H9 (cell line): ENCODE data around the gene ONECUT1. TPM values are rescaled to one million over a fixed set of nuclear protein-coding genes. Genes with fewer than 3 reads are reported as not detected.

Source experiments
- DNase-seq: peaks from one replicate; pipeline ENCODE4 v3.0.0-alpha.2; 2017
- H2AFZ ChIP-seq: one replicate; pipeline ENCODE4 v1.6.1; 2013; ENCODE audit warnings: mild to moderate bottlenecking, low read length, control low read depth, moderate library complexity
- H2AK5ac ChIP-seq: 2 replicates; pipeline ENCODE4 v1.6.1; 2013; ENCODE audit warnings: low read length, control low read depth, mixed read lengths; ENCODE audit not compliant: insufficient read length
- H2BK120ac ChIP-seq: one replicate; pipeline ENCODE4 v1.6.1; 2013; ENCODE audit warnings: low read depth, mild to moderate bottlenecking, low read length, control low read depth, inconsistent platforms; ENCODE audit not compliant: poor library complexity, severe bottlenecking
- H2BK12ac ChIP-seq: 2 replicates; pipeline ENCODE4 v1.6.1; 2013; ENCODE audit warnings: low read length, control low read depth, mixed read lengths, low read depth; ENCODE audit not compliant: insufficient read length
- H2BK15ac ChIP-seq: 2 replicates; pipeline ENCODE4 v1.6.1; 2013; ENCODE audit warnings: low read depth, low read length, control low read depth
- H2BK20ac ChIP-seq: one replicate; pipeline ENCODE4 v1.6.1; 2013; ENCODE audit warnings: low read depth, mild to moderate bottlenecking, low read length, control low read depth, inconsistent platforms; ENCODE audit not compliant: poor library complexity, severe bottlenecking
- H2BK5ac ChIP-seq: 2 replicates; pipeline ENCODE4 v1.6.1; 2013; ENCODE audit warnings: low read length, control low read depth, mixed read lengths; ENCODE audit not compliant: insufficient read length
- H3K14ac ChIP-seq: 2 replicates; pipeline ENCODE4 v1.6.1; 2013; ENCODE audit warnings: low read length, control low read depth; ENCODE audit not compliant: insufficient read depth
- H3K18ac ChIP-seq: 2 replicates; pipeline ENCODE4 v1.6.1; 2013; ENCODE audit warnings: low read depth, mild to moderate bottlenecking, mixed read lengths, low read length, control low read depth; ENCODE audit not compliant: insufficient read length
- H3K23ac ChIP-seq: 2 replicates; pipeline ENCODE4 v1.6.1; 2013; ENCODE audit warnings: low read length, control low read depth, mixed read lengths, low read depth; ENCODE audit not compliant: insufficient read length
- H3K23me2 ChIP-seq: 2 replicates; pipeline ENCODE4 v1.6.1; 2013; ENCODE audit warnings: low read depth, mild to moderate bottlenecking, mixed read lengths, low read length, control low read depth; ENCODE audit not compliant: insufficient read length, poor library complexity, severe bottlenecking
- H3K27ac ChIP-seq: 2 replicates; pipeline ENCODE4 v1.5.1; 2013; ENCODE audit warnings: low read length, control low read depth, mixed read lengths, low read depth; ENCODE audit not compliant: insufficient read length
- H3K27me3 ChIP-seq: 2 replicates; pipeline ENCODE4 v1.6.1; 2013; ENCODE audit warnings: low read length, control low read depth, inconsistent platforms; ENCODE audit not compliant: insufficient read depth
- H3K4ac ChIP-seq: 2 replicates; pipeline ENCODE4 v1.6.1; 2013; ENCODE audit warnings: low read depth, mild to moderate bottlenecking, control low read depth, inconsistent platforms, low read length, moderate library complexity
- H3K4me1 ChIP-seq: 2 replicates; pipeline ENCODE4 v1.6.1; 2013; ENCODE audit warnings: low read length, control low read depth, inconsistent platforms; ENCODE audit not compliant: insufficient read depth
- H3K4me2 ChIP-seq: 2 replicates; pipeline ENCODE4 v1.6.1; 2013; ENCODE audit warnings: low read length, control low read depth, mixed read lengths; ENCODE audit not compliant: insufficient read length, insufficient read depth
- H3K56ac ChIP-seq: 2 replicates; pipeline ENCODE4 v1.6.1; 2013; ENCODE audit warnings: low read depth, mild to moderate bottlenecking, mixed read lengths, low read length, control low read depth; ENCODE audit not compliant: insufficient read length
- H3K79me1 ChIP-seq: 2 replicates; pipeline ENCODE4 v1.6.1; 2013; ENCODE audit warnings: low read depth, mild to moderate bottlenecking, moderate library complexity, low read length, control low read depth, inconsistent platforms; ENCODE audit not compliant: insufficient read depth, poor library complexity, severe bottlenecking
- H3K79me2 ChIP-seq: 2 replicates; pipeline ENCODE4 v1.6.1; 2013; ENCODE audit warnings: low read length, control low read depth, inconsistent platforms; ENCODE audit not compliant: insufficient read depth
- H3K9ac ChIP-seq: 2 replicates; pipeline ENCODE4 v1.6.1; 2013; ENCODE audit warnings: low read length, control low read depth, mixed read lengths; ENCODE audit not compliant: insufficient read length; ENCODE audit errors: extremely low read depth
- H3K9me3 ChIP-seq: one replicate; pipeline ENCODE4 v1.6.1; 2013; ENCODE audit warnings: low read depth, low read length, inconsistent platforms; ENCODE audit not compliant: control insufficient read depth
- H3T11ph ChIP-seq: one replicate; pipeline ENCODE4 v1.6.1; 2013; ENCODE audit warnings: mild to moderate bottlenecking, low read length, control low read depth, inconsistent platforms
- H4K20me1 ChIP-seq: one replicate; pipeline ENCODE4 v1.6.1; 2013; ENCODE audit not compliant: control insufficient read depth, insufficient read length, insufficient read depth
- H4K5ac ChIP-seq: 2 replicates; pipeline ENCODE4 v1.6.1; 2013; ENCODE audit warnings: low read depth, mild to moderate bottlenecking, mixed read lengths, low read length, control low read depth; ENCODE audit not compliant: insufficient read length
- H4K8ac ChIP-seq: replicated peaks from 2 replicates; pipeline ENCODE4 v1.6.1; 2013; ENCODE audit warnings: low read length, control low read depth, mixed read lengths, low read depth; ENCODE audit not compliant: insufficient read length
- H4K91ac ChIP-seq: 2 replicates; pipeline ENCODE4 v1.6.1; 2013; ENCODE audit warnings: low read depth, mild to moderate bottlenecking, moderate library complexity, mixed read lengths, low read length, control low read depth; ENCODE audit not compliant: insufficient read length
- H3K27ac Mint-ChIP-seq, 3 experiments: 2 replicates in 2 of 3; 3 replicates in 1 of 3; pipeline ENCODE4 v1.8.0; 2020 to 2021; ENCODE audit warnings: mixed read lengths in 3 of 3, mild to moderate bottlenecking in 1 of 3, moderate library complexity in 1 of 3
- H3K27me3 Mint-ChIP-seq: 2 replicates; pipeline ENCODE4 v1.8.0; 2021; ENCODE audit warnings: low read depth, mild to moderate bottlenecking, moderate library complexity, mixed read lengths
- H3K36me3 Mint-ChIP-seq, 3 experiments: 2 replicates in 2 of 3; 3 replicates in 1 of 3; pipeline ENCODE4 v1.8.0; 2020 to 2021; ENCODE audit warnings: low read depth in 3 of 3, mixed read lengths in 3 of 3; ENCODE audit not compliant: insufficient read depth in 1 of 3
- H3K4me1 Mint-ChIP-seq, 2 experiments: 2 replicates each; pipeline ENCODE4 v1.8.0; 2020; ENCODE audit warnings: mixed read lengths in 2 of 2
- H3K4me3 Mint-ChIP-seq, 2 experiments: 2 replicates in 1 of 2; 3 replicates in 1 of 2; pipeline ENCODE4 v1.8.0; 2020 to 2021; ENCODE audit warnings: mild to moderate bottlenecking in 2 of 2, mixed read lengths in 2 of 2, moderate library complexity in 1 of 2
- H3K9me3 Mint-ChIP-seq, 2 experiments: 2 replicates in 1 of 2; 3 replicates in 1 of 2; pipeline ENCODE4 v1.8.0; 2020; ENCODE audit warnings: mild to moderate bottlenecking in 2 of 2, mixed read lengths in 2 of 2, moderate library complexity in 1 of 2
- WGBS: extraction: QIAGEN DNeasy Blood & Tissue Kit; methylation state at CpG from one replicate; pipeline ENCODE4 v1.1.7; 2013; ENCODE audit warnings: missing lambda C conversion rate, low lambda C conversion rate, mixed read lengths; ENCODE audit not compliant: insufficient read length; ENCODE audit errors: extremely low coverage; 5-methylcytosine and 5-hydroxymethylcytosine counted together
- total RNA-seq: library from RNA; stranded (reverse); gene quantifications from 2 replicates; pipeline ENCODE4 v1.2.1, GENCODE V29; 2021
- TF ChIP-seq, protein P1 (sequence below): fragments of 200-600 bp; sonication (generic); conservative IDR thresholded peaks from 3 replicates; pipeline ENCODE4 v1.8.0; 2021; ENCODE audit warnings: antibody characterized with exemption, mild to moderate bottlenecking

ONECUT1 gene
- total RNA-seq, 1 experiment from 2014 or later: 14.1 TPM

- Mint-ChIP-seq H3K4me1 (peaks cover 25 to 26% of the 10 kb centered on the region in 2 experiments), H3K9me3 (peaks cover 2 to 5% of the 10 kb centered on the region in 2 experiments; a peak in 2 of 5 replicates), H3K4me3 (no peak overlapping the region), H3K27me3 (no peaks in the 10 kb centered on the region; the same call in none of the 2 replicates), H3K36me3 (peaks cover 0 to 8% (median 6%) of the 10 kb centered on the region in 3 experiments; a peak in 5 of 7 replicates), H3K27ac (no peak overlapping the region)
- no peaks in the 10 kb centered on the region for H3K79me2 ChIP-seq
- peaks cover 2% of the 10 kb centered on the region; the same call in 1 of the 2 replicates for H3K4me1 ChIP-seq
- H3K9me3 ChIP-seq: no peaks in the 10 kb centered on the region
- WGBS: no CpG with 5 or more reads among the region's 4 CpGs
- no peak overlapping the region for H2BK12ac ChIP-seq
- no peak overlapping the region for H3T11ph ChIP-seq
- H3K4ac ChIP-seq: no peak overlapping the region
- no peaks in the 10 kb centered on the region for H4K20me1 ChIP-seq
- H3K23ac ChIP-seq: no peak overlapping the region
- H3K14ac ChIP-seq: no peak overlapping the region
- no peak overlapping the region for H3K56ac ChIP-seq
- no peaks in the 10 kb centered on the region for H3K27me3 ChIP-seq
- no peaks in the 10 kb centered on the region for H3K23me2 ChIP-seq
- H2BK120ac ChIP-seq: no peak overlapping the region
- H2BK5ac ChIP-seq: no peak overlapping the region
- peak; percentile 73 for DNase-seq
- H3K9ac ChIP-seq: no peak overlapping the region
- H3K79me1 ChIP-seq: no peaks in the 10 kb centered on the region
- no peak overlapping the region for H3K4me2 ChIP-seq
- H3K18ac ChIP-seq: no peak overlapping the region
- H2BK15ac ChIP-seq: no peak overlapping the region
- H4K91ac ChIP-seq: no peak overlapping the region
- TF ChIP-seq, protein P1, sequence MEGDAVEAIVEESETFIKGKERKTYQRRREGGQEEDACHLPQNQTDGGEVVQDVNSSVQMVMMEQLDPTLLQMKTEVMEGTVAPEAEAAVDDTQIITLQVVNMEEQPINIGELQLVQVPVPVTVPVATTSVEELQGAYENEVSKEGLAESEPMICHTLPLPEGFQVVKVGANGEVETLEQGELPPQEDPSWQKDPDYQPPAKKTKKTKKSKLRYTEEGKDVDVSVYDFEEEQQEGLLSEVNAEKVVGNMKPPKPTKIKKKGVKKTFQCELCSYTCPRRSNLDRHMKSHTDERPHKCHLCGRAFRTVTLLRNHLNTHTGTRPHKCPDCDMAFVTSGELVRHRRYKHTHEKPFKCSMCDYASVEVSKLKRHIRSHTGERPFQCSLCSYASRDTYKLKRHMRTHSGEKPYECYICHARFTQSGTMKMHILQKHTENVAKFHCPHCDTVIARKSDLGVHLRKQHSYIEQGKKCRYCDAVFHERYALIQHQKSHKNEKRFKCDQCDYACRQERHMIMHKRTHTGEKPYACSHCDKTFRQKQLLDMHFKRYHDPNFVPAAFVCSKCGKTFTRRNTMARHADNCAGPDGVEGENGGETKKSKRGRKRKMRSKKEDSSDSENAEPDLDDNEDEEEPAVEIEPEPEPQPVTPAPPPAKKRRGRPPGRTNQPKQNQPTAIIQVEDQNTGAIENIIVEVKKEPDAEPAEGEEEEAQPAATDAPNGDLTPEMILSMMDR: peak; percentile 87
- H2BK20ac ChIP-seq: no peak overlapping the region
- H2AK5ac ChIP-seq: no peak overlapping the region
- no peak overlapping the region for H3K27ac ChIP-seq
- H4K5ac ChIP-seq: no peak overlapping the region
- no peak overlapping the region for H2AFZ ChIP-seq
- no peak overlapping the region for H4K8ac ChIP-seq
These were observed 54.7 kb downstream of the ONECUT1 start for GRCh38 chr15:52735231-52736089.
